Suprapubic skin (tissue), 4 donors: ENCODE measurements around the gene GRB10.

Source experiments
- EP300 ChIP-seq: sonication (generic); formaldehyde crosslinking; IDR thresholded peaks from one replicate; pipeline ENCODE4 v1.6.1; 2017; ENCODE audit warnings: antibody characterized with exemption
- POLR2A ChIP-seq, 2 donors: fragments of 450-650 bp; IDR thresholded peaks; one replicate each; pipeline ENCODE4 v1.6.1; 2017; ENCODE audit warnings: antibody characterized with exemption in 2 of 2, mild to moderate bottlenecking in 2 of 2, moderate library complexity in 2 of 2
- POLR2AphosphoS5 ChIP-seq, 3 donors: sonication (generic); formaldehyde crosslinking; IDR thresholded peaks; one replicate each; pipeline ENCODE4 v1.6.1; 2017; ENCODE audit warnings: antibody characterized with exemption in 3 of 3
- TF ChIP-seq, protein P1 (sequence below), 2 donors: fragments of 200-600 bp in 1 of 2; fragments of 450-650 bp in 1 of 2; sonication (generic) in 1 of 2; IDR thresholded peaks; one replicate each; pipeline ENCODE4 v1.5.1; 2016 to 2019; ENCODE audit warnings: antibody characterized with exemption in 2 of 2, mild to moderate bottlenecking in 1 of 2, moderate library complexity in 1 of 2

DNA sequence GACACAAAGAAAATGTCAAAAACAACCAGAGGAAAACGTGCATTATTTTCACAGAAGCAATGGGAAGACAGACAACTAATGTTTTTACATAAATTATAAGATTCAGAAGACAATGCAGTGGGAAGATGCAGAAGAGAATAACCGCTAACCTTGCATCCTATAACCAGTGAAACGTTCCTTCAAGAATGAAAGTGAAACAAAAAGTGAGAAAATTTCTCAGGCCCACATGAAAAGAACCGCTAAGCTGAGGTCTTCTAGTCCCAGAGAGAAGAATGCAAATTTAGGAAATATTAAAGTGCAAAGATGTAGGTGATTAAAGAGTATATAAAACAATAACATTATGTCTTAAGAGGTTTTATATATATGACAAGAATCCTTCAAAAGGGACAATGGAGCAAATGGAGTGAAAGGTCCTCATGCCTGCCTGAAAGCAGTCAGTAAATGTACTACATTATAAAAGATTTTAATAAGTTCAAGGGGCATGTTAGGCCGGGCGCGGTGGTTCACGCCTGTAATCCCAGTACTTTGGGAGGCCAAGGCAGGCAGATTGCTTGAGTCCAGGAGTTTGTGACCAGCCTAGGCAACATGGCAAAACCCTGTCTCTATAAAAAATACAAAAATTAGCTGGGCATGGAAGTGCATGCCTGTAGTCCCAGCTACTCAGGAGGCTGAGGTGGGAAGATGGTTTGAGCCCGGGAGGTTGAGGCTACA is 174.3 kb downstream of the GRB10 start:
- TF ChIP-seq EP300, result no peak
- TF ChIP-seq, protein P1, sequence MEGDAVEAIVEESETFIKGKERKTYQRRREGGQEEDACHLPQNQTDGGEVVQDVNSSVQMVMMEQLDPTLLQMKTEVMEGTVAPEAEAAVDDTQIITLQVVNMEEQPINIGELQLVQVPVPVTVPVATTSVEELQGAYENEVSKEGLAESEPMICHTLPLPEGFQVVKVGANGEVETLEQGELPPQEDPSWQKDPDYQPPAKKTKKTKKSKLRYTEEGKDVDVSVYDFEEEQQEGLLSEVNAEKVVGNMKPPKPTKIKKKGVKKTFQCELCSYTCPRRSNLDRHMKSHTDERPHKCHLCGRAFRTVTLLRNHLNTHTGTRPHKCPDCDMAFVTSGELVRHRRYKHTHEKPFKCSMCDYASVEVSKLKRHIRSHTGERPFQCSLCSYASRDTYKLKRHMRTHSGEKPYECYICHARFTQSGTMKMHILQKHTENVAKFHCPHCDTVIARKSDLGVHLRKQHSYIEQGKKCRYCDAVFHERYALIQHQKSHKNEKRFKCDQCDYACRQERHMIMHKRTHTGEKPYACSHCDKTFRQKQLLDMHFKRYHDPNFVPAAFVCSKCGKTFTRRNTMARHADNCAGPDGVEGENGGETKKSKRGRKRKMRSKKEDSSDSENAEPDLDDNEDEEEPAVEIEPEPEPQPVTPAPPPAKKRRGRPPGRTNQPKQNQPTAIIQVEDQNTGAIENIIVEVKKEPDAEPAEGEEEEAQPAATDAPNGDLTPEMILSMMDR (IDR thresholded peaks at IDR 0.05), result no peak
- TF ChIP-seq POLR2A (IDR thresholded peaks at IDR 0.05), result no peak
- no peak for TF ChIP-seq POLR2AphosphoS5 (IDR thresholded peaks at IDR 0.05)
